Activated naive CD8-positive, alpha-beta T cell treated with anti-CD3 and anti-CD28 coated beads for 36 hours (primary cell): Measurements from ENCODE around the gene PACRG. TPM values are rescaled to one million over a fixed set of nuclear protein-coding genes. Genes with fewer than 3 reads are reported as not detected.

Experiments used
- DNase-seq: peaks from one replicate; pipeline ENCODE4 v3.0.0; 2021
- H3K27ac Mint-ChIP-seq: one replicate; pipeline ENCODE4 v1.8.0; 2022; ENCODE audit warnings: mild to moderate bottlenecking, moderate library complexity, mixed read lengths
- H3K27me3 Mint-ChIP-seq: one replicate; pipeline ENCODE4 v1.8.0; 2022; ENCODE audit warnings: mild to moderate bottlenecking, mixed read lengths
- H3K36me3 Mint-ChIP-seq: one replicate; pipeline ENCODE4 v1.8.0; 2021; ENCODE audit warnings: mild to moderate bottlenecking, mixed read lengths
- H3K4me1 Mint-ChIP-seq: one replicate; pipeline ENCODE4 v1.8.0; 2021; ENCODE audit warnings: mixed read lengths
- H3K4me3 Mint-ChIP-seq: one replicate; pipeline ENCODE4 v1.8.0; 2022; ENCODE audit warnings: mild to moderate bottlenecking, moderate library complexity, mixed read lengths
- H3K9me3 Mint-ChIP-seq: one replicate; pipeline ENCODE4 v1.8.0; 2022; ENCODE audit warnings: mixed read lengths
- total RNA-seq, 2 experiments: library from RNA; stranded (reverse); gene quantifications; one replicate each; pipeline ENCODE4 v1.2.3, GENCODE V29; 2021

Gene PACRG
- total RNA-seq, 2 experiments from 2014 or later = 0.50 TPM; not detected in 1

DNA sequence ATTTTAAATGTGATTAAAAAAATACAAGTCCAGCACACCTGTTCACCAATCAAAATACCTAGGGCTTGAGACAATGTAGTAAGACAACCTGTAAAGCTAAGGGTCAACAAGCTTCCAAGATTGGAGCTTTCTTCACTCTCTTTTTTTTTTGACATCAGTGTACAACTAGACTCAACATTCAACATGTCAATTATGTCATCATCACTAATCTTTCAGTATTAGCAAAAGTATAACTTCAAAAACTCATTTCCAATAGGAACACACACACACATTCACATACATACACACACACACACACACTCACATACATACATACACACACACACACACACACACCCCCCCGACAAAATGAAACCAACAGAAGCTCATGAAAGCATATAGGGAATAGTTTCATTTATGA, 26.2 kb upstream of the PACRG start:
- Mint-ChIP-seq H3K36me3 (no peaks in the 10 kb centered on the region), H3K27me3 (no peaks in the 10 kb centered on the region), H3K4me1 (peaks cover 3% of the 10 kb centered on the region), H3K27ac (no peak overlapping the region), H3K4me3 (no peak overlapping the region), H3K9me3 (no peaks in the 10 kb centered on the region)
- DNase-seq = no peak

DNA sequence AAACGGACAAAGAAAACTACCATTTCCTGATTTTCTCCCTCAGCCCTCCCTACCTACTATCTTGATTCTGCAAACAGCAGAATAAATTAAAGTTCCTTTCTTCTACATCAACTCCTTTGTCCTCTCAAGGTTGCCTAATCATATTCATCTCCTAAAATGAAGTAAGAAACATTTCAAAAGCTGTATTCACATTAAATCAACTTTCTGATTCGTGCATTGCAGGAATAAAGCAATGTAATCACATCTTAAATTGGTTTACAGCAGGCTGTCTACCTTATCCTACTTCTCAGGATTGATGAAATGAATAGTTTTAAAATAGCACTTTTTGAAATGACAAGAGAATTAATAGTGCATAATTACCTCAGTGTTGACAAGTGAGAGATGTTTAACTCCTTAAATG, 25.3 kb upstream of the PACRG start:
- Mint-ChIP-seq H3K4me3 (no peak overlapping the region), H3K4me1 (peaks cover 3% of the 10 kb centered on the region), H3K27me3 (no peaks in the 10 kb centered on the region), H3K27ac (no peak overlapping the region), H3K9me3 (no peaks in the 10 kb centered on the region), H3K36me3 (no peaks in the 10 kb centered on the region)
- no peak for DNase-seq

DNA sequence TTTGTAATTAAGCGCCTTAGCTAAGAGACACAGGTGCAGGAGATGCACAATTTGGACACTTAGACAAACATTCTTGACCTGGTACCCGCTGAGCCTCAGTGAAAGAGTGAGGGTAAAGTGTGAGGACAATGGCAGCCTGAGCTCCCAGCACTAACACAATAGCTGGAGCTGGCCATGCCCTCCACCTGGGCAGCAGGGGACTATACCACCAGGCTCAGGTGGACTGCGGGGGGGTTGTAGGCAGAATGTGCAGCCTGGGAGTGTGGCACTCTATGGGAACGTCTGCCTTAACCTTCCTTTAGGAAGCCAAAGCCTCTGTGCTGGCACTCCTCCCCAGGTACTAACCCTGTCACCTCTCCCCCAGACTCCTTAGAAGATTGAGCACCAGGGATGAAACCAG, 23.8 kb upstream of the PACRG start:
- H3K4me3 Mint-ChIP-seq = no peak overlapping the region
- DNase-seq = no peak
- no peaks in the 10 kb centered on the region for H3K27me3 Mint-ChIP-seq
- no peak overlapping the region for H3K27ac Mint-ChIP-seq
- H3K4me1 Mint-ChIP-seq = peaks cover 3% of the 10 kb centered on the region
- H3K9me3 Mint-ChIP-seq = no peaks in the 10 kb centered on the region
- H3K36me3 Mint-ChIP-seq = no peaks in the 10 kb centered on the region

GRCh38 chr6:162705736-162706135, 22.0 kb upstream of the PACRG start:
- Mint-ChIP-seq H3K36me3 (peaks cover 5% of the 10 kb centered on the region), H3K27ac (no peak overlapping the region), H3K9me3 (no peaks in the 10 kb centered on the region), H3K4me1 (peaks cover 3% of the 10 kb centered on the region), H3K4me3 (no peak overlapping the region), H3K27me3 (no peaks in the 10 kb centered on the region)
- DNase-seq = no peak

GRCh38 chr6:162706232-162706631, 21.5 kb upstream of the PACRG start:
- Mint-ChIP-seq H3K27ac (no peak overlapping the region), H3K9me3 (no peaks in the 10 kb centered on the region), H3K4me3 (no peak overlapping the region), H3K27me3 (no peaks in the 10 kb centered on the region), H3K4me1 (peaks cover 3% of the 10 kb centered on the region), H3K36me3 (peaks cover 5% of the 10 kb centered on the region)
- DNase-seq = no peak

DNA sequence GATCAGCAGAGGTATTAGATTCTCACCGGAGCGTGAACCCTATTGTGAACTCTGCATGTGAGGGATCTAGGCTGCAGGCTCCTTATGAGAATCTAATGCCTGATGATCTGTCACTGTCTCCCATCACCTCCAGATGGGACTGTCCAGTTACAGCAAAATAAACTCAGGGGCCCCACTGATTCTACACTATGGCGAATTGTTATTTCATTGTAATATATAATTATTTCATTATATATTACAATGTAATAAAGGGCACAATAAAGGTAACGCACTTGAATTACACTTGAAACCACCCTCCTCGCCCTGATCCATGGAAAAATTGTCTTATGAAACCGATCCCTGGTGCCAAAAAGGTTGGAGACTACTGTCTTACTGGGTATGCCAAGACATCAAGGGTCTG, 18.8 kb upstream of the PACRG start:
- no peak overlapping the region for H3K27ac Mint-ChIP-seq
- H3K9me3 Mint-ChIP-seq = no peaks in the 10 kb centered on the region
- peaks cover 5% of the 10 kb centered on the region for H3K36me3 Mint-ChIP-seq
- no peak overlapping the region for H3K4me3 Mint-ChIP-seq
- peaks cover 3% of the 10 kb centered on the region for H3K4me1 Mint-ChIP-seq
- H3K27me3 Mint-ChIP-seq = no peaks in the 10 kb centered on the region
- DNase-seq = no peak

GRCh38 chr6:162709431-162709830, 18.3 kb upstream of the PACRG start:
- H3K4me3 Mint-ChIP-seq = no peak overlapping the region
- peaks cover 5% of the 10 kb centered on the region for H3K36me3 Mint-ChIP-seq
- H3K27ac Mint-ChIP-seq = no peak overlapping the region
- DNase-seq = no peak
- H3K27me3 Mint-ChIP-seq = no peaks in the 10 kb centered on the region
- no peaks in the 10 kb centered on the region for H3K9me3 Mint-ChIP-seq
- peaks cover 3% of the 10 kb centered on the region for H3K4me1 Mint-ChIP-seq

DNA sequence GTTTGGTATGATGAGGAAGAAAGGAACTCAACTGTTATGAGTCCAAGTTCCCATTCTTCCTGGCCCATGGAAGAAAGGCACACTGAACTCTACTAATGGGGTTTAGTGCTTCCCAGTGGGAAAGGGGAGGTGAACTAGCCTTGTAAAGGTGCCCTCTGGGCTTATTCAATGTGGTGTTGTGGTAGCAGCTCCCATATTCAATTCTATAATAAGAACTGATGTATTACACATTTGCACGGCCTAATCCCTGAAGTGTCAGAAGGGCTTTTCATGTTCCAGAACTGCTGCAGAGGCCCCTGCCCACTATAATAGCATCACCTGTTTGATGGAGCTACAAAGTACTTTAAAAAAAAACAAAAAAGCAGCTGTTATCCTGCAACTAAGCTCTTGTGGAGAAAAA, 17.4 kb upstream of the PACRG start:
- Mint-ChIP-seq H3K9me3 (no peaks in the 10 kb centered on the region), H3K36me3 (peaks cover 5% of the 10 kb centered on the region), H3K27me3 (no peaks in the 10 kb centered on the region), H3K4me3 (no peak overlapping the region), H3K27ac (no peak overlapping the region), H3K4me1 (peaks cover 3% of the 10 kb centered on the region)
- DNase-seq = no peak

GRCh38 chr6:162710936-162711335, 16.8 kb upstream of the PACRG start:
- no peaks in the 10 kb centered on the region for H3K27me3 Mint-ChIP-seq
- H3K9me3 Mint-ChIP-seq = no peaks in the 10 kb centered on the region
- peaks cover 3% of the 10 kb centered on the region for H3K4me1 Mint-ChIP-seq
- no peak overlapping the region for H3K27ac Mint-ChIP-seq
- H3K36me3 Mint-ChIP-seq = peaks cover 5% of the 10 kb centered on the region
- H3K4me3 Mint-ChIP-seq = no peak overlapping the region
- DNase-seq = no peak

GRCh38 chr6:162711376-162711775, 16.4 kb upstream of the PACRG start:
- Mint-ChIP-seq H3K36me3 (peaks cover 5% of the 10 kb centered on the region), H3K4me3 (no peak overlapping the region), H3K27me3 (no peaks in the 10 kb centered on the region), H3K4me1 (no peaks in the 10 kb centered on the region), H3K27ac (no peak overlapping the region), H3K9me3 (no peaks in the 10 kb centered on the region)
- DNase-seq = no peak

DNA sequence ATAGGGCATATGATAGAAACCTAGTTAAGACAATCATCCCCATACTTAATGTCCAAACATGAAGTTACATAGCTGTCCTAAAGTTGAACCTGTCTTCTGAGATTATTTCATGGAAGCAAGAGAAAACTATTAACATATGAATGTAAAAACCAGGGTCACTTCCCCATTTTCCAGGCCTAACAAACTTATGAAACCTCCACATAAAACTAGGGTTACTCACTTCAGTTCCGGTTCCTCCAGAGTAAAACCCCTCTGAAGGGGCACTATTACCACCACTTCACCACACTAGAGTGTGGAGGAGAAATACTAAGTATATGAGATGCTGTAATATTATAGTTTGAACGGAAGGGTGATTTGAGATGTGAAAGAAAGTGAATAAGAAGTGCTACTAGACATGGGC, 15.1 kb upstream of the PACRG start:
- DNase-seq = no peak
- H3K27ac Mint-ChIP-seq = no peak overlapping the region
- H3K9me3 Mint-ChIP-seq = peaks cover 2% of the 10 kb centered on the region
- H3K27me3 Mint-ChIP-seq = no peaks in the 10 kb centered on the region
- no peaks in the 10 kb centered on the region for H3K4me1 Mint-ChIP-seq
- H3K36me3 Mint-ChIP-seq = peaks cover 7% of the 10 kb centered on the region
- H3K4me3 Mint-ChIP-seq = no peak overlapping the region

DNA sequence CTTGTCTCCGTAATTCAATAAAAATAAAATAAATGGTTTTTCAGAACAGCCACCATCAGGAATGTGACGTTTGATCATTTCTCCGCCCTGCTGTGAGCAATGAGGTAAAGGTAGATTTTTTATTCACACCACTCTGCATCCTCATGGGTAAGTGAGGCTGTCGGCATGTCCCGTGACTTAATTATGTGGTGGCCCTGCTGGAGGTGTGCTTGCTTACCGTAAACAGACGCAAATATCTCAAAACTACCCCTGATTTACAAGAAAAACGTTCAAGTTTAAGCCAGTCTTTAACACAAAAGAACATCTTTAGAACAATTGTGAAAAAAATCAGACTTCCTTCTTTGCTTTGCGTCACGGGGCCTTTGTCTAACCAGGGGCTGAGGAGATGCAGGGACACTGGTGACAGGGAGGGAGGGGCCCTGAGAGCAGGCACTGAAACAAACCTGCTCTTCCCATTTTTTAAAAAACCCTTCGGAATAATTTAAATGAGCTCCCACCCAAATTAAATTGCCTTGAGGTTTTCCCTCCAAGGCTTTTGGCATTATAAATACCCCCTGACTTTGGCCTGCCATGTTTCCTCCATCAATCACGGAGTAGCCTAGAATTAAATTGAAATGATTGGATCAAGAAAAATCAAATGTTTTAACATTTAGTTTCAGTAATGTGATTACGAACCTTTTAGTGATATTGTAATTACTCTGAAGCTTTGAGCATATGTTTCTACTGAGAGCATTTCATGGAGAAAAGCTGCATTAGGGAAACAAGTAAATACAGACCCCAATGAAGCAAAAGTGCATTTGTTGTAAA, 13.6 kb upstream of the PACRG start:
- Mint-ChIP-seq H3K36me3 (peaks cover 9% of the 10 kb centered on the region), H3K27me3 (no peaks in the 10 kb centered on the region), H3K27ac (no peak overlapping the region), H3K4me1 (no peaks in the 10 kb centered on the region), H3K9me3 (peaks cover 2% of the 10 kb centered on the region), H3K4me3 (no peak overlapping the region)
- no peak for DNase-seq

DNA sequence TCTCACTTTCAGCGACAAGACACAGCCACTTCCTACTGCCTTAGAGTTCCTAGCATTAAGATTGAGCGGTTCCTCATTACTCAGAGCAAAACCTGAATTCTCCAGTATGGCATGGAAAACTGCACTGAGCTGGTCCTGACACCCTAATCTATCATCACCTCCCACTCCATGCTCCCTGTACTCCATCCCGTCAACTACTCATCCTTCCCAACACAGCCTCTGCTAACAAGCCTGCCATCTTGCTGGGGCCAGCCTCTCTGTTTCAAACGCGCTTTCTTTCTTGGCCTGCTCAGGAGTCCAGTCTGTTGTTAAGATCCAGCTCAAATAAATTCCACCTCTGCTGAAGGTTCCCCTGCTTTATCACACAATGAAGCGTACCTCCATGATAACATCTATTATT, 12.2 kb upstream of the PACRG start:
- Mint-ChIP-seq H3K27me3 (no peaks in the 10 kb centered on the region), H3K4me3 (no peak overlapping the region), H3K36me3 (peaks cover 5% of the 10 kb centered on the region), H3K27ac (no peak overlapping the region), H3K4me1 (no peaks in the 10 kb centered on the region), H3K9me3 (peaks cover 2% of the 10 kb centered on the region)
- no peak for DNase-seq

- peaks cover 5% of the 10 kb centered on the region for H3K36me3 Mint-ChIP-seq
- H3K27ac Mint-ChIP-seq = no peak overlapping the region
- no peak for DNase-seq
- H3K4me3 Mint-ChIP-seq = no peak overlapping the region
- no peaks in the 10 kb centered on the region for H3K27me3 Mint-ChIP-seq
- H3K4me1 Mint-ChIP-seq = peaks cover 3% of the 10 kb centered on the region
- peaks cover 2% of the 10 kb centered on the region for H3K9me3 Mint-ChIP-seq
Measured at GRCh38 chr6:162719528-162719927, 8.2 kb upstream of the PACRG start.

DNA sequence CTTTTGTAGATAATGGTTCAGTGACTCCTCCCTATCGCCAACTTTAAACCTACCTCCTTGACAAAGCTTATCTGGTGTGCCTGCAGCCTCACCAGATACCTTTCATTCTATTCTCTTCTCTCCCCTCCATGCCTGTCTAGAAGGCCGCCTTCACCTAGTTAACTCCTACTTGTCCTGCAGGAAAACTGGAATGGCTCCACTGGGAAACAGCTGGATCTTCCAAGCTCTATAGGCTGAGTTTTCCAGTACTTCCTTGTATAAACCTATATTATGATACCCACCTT, 6.4 kb upstream of the PACRG start:
- Mint-ChIP-seq H3K9me3 (peaks cover 2% of the 10 kb centered on the region), H3K27ac (no peak overlapping the region), H3K4me1 (peaks cover 7% of the 10 kb centered on the region), H3K4me3 (no peak overlapping the region), H3K36me3 (peaks cover 5% of the 10 kb centered on the region), H3K27me3 (no peaks in the 10 kb centered on the region)
- no peak for DNase-seq

DNA sequence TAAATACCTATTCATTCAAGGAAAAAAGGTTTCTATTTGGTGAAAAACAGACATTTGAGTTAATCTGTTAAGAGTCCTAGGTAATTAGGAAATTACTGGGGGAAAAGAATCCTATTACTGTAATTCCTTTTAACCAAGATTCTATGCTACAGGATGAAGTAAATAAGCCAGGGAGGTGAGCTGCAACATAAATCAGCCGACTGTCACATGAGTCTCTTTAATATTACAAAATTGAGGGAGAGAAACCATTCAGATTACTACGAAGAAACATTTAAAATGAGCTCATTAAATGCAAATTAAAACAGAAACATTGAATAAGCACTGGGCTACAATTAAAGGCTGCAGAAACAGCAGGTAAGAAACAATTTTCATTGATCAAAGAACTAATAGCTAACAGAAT, 5.5 kb upstream of the PACRG start:
- Mint-ChIP-seq H3K4me1 (peaks cover 12% of the 10 kb centered on the region), H3K9me3 (no peaks in the 10 kb centered on the region), H3K4me3 (no peak overlapping the region), H3K27ac (no peak overlapping the region), H3K27me3 (peaks cover 3% of the 10 kb centered on the region), H3K36me3 (peaks cover 3% of the 10 kb centered on the region)
- DNase-seq = no peak
